Fibroblast of villous mesenchyme (primary cell): ENCODE measurements around the gene ATRN. TPM values are rescaled to one million over a fixed set of nuclear protein-coding genes. Genes with fewer than 3 reads are reported as not detected.
"Not testable (repeated sequence)": the region's sequence is repeated elsewhere in the genome, so short reads cannot be mapped to it uniquely, and the experiment has no call there.

Experiments used
- DNase-seq: peaks from one replicate; pipeline ENCODE4 v3.0.0-alpha.2; 2010; ENCODE audit warnings: low read depth
- H3K4me3 ChIP-seq: 2 replicates; pipeline ENCODE4 v1.5.1; 2011; ENCODE audit warnings: low read depth, mild to moderate bottlenecking, low read length
- total RNA-seq: library from RNA; depleted of rRNA; stranded (reverse); fragments of >200 nt; gene quantifications from 2 replicates; pipeline ENCODE4 v1.2.3, GENCODE V29; 2012
- TF ChIP-seq, protein P1 (sequence below): IDR thresholded peaks from 2 replicates; pipeline ENCODE4 v1.5.1; 2012; ENCODE audit warnings: low read depth, mild to moderate bottlenecking, low read length; ENCODE audit not compliant: insufficient read depth

The ATRN gene
- total RNA-seq, 1 donor = 39.3 TPM

DNA sequence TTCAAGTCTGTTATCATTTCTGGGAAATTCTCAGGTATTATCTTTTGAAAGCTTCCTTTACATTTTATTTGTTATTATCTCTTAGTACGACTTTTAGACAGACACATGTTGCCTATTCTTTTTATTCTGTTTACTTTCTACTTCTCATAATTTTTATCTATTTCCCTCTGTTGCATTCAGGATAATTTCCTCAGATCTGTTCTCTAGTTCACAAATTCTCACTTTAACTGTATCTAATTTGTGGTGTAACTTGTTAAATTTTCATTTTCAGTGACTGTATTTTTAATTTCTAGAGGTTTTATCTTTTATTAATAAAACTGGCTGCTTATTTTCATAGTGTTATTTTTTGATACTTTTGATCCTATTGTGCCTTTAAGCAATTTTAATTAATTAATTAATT, 16.0 kb downstream of the ATRN start:
- DNase-seq = no peak
- no peak overlapping the region for H3K4me3 ChIP-seq
- TF ChIP-seq, protein P1, sequence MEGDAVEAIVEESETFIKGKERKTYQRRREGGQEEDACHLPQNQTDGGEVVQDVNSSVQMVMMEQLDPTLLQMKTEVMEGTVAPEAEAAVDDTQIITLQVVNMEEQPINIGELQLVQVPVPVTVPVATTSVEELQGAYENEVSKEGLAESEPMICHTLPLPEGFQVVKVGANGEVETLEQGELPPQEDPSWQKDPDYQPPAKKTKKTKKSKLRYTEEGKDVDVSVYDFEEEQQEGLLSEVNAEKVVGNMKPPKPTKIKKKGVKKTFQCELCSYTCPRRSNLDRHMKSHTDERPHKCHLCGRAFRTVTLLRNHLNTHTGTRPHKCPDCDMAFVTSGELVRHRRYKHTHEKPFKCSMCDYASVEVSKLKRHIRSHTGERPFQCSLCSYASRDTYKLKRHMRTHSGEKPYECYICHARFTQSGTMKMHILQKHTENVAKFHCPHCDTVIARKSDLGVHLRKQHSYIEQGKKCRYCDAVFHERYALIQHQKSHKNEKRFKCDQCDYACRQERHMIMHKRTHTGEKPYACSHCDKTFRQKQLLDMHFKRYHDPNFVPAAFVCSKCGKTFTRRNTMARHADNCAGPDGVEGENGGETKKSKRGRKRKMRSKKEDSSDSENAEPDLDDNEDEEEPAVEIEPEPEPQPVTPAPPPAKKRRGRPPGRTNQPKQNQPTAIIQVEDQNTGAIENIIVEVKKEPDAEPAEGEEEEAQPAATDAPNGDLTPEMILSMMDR = no peak

DNA sequence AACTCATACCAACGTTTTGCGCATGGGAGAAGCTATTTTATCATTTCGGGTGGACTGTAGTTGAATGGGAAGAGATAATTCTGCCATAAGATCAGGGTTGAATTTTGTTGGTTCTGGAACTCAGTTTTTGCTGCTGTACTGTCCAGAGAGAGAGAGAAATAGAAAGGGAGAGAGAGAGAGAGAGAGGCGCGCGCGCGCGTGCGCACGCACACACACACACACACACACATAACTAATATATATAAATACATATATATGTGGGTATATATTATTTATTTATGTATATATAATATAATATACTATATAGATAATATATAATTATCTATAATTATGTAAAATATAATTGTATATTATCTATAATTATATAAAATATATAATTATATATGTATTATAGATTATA, 21.9 kb downstream of the ATRN start:
- no peak overlapping the region for H3K4me3 ChIP-seq
- TF ChIP-seq, protein P1 = no peak
- no peak for DNase-seq

DNA sequence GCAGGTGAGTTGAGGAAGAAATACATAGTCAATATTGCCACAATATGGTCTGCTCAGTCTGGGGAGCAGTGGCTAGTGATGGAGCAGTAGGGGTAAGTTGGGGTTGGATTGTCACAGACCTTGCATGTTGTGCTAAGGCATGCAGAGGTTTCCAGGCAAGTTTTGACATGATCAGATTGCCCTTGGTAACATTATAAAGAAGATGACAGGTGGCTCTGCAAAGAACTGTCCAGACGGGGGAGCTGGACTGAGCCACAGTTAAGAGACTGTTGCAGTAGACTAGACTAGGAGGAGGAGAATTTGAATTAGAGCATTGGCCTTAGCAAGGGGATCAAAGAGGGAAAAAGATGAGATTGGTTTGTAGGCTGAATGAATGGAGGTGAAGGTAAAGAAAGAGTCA, 23.4 kb downstream of the ATRN start:
- no peak for DNase-seq
- no peak overlapping the region for H3K4me3 ChIP-seq
- TF ChIP-seq, protein P1 = no peak

DNA sequence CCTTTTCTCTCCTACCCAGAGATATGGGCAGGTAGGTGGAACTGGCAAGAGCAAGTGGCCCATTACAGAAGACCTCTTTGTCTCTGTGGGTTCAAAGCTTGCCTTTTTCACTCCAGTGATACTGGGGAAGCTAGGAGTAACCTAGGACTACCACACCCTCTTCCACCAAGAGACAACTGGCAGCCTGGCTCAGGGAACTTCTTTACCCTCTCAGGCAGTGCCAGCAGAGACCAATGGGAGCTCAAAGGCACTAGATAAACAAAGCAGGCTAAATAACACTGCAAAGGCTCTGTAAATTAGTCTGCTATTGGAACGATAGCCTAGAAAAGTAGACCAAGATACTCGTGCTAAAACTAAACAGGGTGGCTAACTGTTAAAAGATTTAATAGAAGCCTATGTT, 32.1 kb downstream of the ATRN start:
- TF ChIP-seq, protein P1 = no peak
- H3K4me3 ChIP-seq = no peak overlapping the region
- no peak for DNase-seq

DNA sequence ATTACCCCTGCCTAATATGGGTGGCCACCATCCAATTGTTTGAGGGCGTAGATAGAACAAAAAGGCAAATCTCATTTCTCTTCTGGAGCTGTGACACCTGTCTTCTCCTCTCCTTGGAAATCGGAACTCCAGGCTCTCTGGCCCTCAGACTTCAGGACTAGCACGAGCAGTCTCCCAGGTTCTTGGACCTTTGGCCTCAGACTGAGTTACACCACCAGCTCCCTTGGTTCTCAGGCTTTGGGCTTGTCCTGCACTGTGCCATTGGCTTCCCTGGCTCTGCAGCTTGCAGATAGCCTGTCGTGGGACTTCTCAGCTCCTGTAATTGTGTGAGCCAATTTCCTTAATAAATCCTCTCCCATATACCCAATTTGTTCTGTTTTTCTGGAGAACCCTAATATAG, 34.3 kb downstream of the ATRN start:
- TF ChIP-seq, protein P1 = no peak

DNA sequence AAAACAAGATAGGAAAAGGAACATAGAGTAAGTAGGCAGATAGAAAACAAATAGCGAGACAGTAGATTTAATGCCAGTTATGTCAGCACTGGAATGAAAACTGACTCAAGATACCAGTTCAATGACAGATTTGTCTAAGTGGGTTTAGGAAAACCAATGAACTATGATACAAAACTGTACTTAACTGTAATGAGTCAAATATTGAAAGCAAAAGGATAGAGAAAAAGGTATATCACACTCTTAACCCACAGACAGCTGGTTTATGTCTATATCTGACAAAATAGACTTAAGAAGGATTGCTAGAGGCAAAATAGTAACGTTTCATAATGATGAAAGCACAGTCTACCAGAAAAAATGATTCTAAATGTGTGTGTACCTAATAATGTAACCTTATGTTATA, 38.2 kb downstream of the ATRN start:
- H3K4me3 ChIP-seq = no peak overlapping the region
- no peak for DNase-seq
- TF ChIP-seq, protein P1 = no peak

More for the DNA sequence above, 34.3 kb downstream of the ATRN start:
- H3K4me3 ChIP-seq = no peak overlapping the region
- DNase-seq = no peak

DNA sequence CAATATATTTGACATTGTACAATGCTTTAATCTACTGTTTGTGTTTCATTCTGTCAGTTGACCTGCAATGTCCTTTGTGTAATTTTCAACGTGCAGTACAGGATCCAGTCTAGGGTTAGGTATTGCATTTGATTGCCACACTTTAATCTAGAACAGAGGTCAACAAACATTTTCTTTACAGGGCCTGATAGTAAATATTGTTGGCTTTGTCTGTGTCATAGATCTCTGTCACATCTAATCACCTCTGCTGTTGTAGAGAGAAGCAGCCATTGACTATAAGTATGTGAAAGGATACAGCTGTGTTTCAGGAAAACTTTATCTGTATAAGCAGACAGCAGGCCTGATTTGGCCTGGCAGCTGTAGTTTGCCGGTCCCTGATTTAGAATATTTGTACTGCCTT, 39.3 kb downstream of the ATRN start:
- TF ChIP-seq, protein P1 = no peak
- no peak overlapping the region for H3K4me3 ChIP-seq
- DNase-seq = peak; percentile 10

DNA sequence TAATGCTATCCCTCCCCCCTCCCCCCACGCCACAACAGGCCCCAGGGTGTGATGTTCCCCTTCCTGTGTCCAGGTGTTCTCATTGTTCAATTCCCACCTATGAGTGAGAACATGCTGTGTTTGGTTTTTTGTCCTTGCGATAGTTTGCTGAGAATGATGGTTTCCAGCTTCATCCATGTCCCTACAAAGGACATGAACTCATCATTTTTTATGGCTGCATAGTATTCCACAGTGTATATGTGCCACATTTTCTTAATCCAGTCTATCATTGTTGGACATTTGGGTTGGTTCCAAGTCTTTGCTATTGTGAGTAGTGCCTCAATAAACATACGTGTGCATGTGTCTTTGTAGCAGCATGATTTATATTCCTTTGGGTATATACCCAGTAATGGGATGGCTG, 41.4 kb downstream of the ATRN start:
- H3K4me3 ChIP-seq, DNase-seq: not testable (repeated sequence)
